Measurements from ENCODE around the gene CNIH3.
"Not testable (repeated sequence)": the region's sequence is repeated elsewhere in the genome, so short reads cannot be mapped to it uniquely, and the experiment has no call there.

The CNIH3 gene

DNA sequence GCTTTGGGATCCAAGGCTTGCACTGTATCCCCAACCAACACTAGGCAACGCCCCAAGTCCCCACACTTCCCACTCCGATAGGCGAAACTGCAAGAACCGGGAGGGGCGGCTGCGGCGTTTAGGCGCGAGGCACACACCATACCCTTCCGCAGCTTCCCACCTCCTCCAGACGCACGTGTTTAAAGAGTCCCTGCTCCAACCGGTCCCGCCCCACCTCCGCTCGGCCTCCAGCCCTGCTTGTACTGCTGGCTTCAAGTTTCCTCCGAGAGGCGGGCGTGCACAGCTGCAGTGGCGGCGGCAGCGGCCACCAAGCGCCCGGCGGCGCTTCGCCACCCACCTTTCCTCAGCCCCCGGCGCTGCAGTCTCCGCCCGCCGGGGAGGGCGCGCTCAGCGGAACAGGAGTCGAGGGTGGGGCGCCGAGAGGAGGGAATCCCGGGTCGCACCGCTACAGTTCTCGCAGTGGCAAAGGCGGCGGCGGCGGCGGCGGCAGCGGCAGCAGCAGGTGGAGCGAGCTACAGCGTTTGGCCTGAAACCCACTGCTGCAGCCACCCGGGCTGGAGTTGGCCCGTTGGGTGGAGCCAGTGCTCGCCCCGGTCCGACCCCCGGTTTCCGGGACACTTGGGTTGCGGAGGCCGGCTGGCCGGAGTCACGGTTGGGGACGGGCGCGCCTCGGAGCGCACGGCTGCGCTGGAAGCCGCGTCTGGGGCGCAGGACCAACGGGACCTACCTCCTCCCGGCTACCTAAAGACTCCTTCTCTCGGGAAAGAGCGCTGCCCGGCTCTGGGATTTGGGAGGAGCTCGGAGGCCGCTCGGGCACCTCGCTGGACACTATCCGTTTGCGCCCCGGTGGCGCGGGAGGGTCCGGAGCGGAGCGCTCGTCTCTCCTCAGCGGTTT is at the start of gene CNIH3:
CNIH3 (plus strand) TSS at position 457 of the 895 bp plus-strand sequence. CDS start 858 bp downstream, outside the sequence.
- Histone ChIP-seq H2AFZ (ENCODE audit: low read length, unreplicated experiment) (peak within 1 kb of the TSS; percentile 72), H3K4me1 (ENCODE audit: control insufficient read depth, insufficient read depth, low read length, unreplicated experiment) (no peaks in the 10 kb centered on the region), H3K79me2 (ENCODE audit: control insufficient read depth, insufficient read depth, low read length, unreplicated experiment) (no peaks in the 10 kb centered on the region), H3K27me3 (ENCODE audit: insufficient read depth, low read length) (peaks cover 51% of the 10 kb centered on the region), H3K36me3 (ENCODE audit: insufficient read depth, low read length) (no peaks in the 10 kb centered on the region), H3K27ac (ENCODE audit: low read depth, low read length) (no peak within 1 kb of the TSS), H3K4me3 (ENCODE audit: low read depth, low read length) (peak within 1 kb of the TSS; percentile 71)

DNA sequence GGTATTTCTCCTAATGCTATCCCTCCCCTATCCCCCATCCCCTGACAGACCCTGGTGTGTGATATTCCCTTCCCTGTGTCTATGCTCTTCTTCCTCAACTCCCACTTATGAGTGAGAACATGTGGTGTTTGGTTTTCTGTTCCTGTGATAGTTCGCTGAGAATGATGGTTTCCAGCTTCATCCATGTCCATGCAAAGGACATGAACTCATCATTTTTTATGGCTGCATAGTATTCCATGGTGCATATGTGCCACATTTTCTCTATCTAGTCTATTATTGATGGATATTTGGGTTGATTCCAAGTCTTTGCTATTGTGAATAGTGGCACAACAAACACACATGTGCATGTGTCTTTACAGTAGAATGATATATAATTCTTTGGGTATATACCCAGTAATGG is 49.6 kb upstream of the CNIH3 start:
- H2AFZ ChIP-seq (ENCODE audit: low read length, unreplicated experiment); H3K27ac ChIP-seq (ENCODE audit: low read depth, low read length); H3K27me3 ChIP-seq (ENCODE audit: insufficient read depth, low read length); H3K36me3 ChIP-seq (ENCODE audit: insufficient read depth, low read length); H3K4me3 ChIP-seq (ENCODE audit: low read depth, low read length); H3K79me2 ChIP-seq (ENCODE audit: control insufficient read depth, insufficient read depth, low read length, unreplicated experiment): not testable (repeated sequence)
- H3K4me1 ChIP-seq (ENCODE audit: control insufficient read depth, insufficient read depth, low read length, unreplicated experiment): peaks cover 37% of the 10 kb centered on the region

DNA sequence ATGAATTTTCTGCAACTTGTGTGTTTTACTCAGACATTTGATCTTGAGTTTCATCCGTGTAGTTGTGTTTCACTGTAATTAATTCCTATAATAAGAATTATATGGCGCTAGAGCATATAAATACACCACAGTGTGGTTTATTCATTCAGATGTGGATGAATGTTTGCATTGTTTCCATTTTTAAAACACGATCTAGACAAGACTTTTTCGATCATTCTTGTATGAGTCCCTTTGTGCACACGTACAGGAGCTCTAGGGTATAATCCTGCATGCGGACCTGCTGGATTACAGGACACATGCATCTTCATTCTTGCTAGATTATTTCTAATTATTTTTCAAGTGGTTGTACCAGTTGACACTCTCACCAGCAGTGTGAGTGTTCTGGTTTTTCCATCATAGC is 46.8 kb upstream of the CNIH3 start:
- no peaks in the 10 kb centered on the region for H3K27me3 ChIP-seq (ENCODE audit: insufficient read depth, low read length)
- no peaks in the 10 kb centered on the region for H3K36me3 ChIP-seq (ENCODE audit: insufficient read depth, low read length)
- H3K4me3 ChIP-seq (ENCODE audit: low read depth, low read length): no peak overlapping the region
- peaks cover 18% of the 10 kb centered on the region for H3K4me1 ChIP-seq (ENCODE audit: control insufficient read depth, insufficient read depth, low read length, unreplicated experiment)
- H3K79me2 ChIP-seq (ENCODE audit: control insufficient read depth, insufficient read depth, low read length, unreplicated experiment): no peaks in the 10 kb centered on the region
- H3K27ac ChIP-seq (ENCODE audit: low read depth, low read length): no peak overlapping the region
- no peak overlapping the region for H2AFZ ChIP-seq (ENCODE audit: low read length, unreplicated experiment)

DNA sequence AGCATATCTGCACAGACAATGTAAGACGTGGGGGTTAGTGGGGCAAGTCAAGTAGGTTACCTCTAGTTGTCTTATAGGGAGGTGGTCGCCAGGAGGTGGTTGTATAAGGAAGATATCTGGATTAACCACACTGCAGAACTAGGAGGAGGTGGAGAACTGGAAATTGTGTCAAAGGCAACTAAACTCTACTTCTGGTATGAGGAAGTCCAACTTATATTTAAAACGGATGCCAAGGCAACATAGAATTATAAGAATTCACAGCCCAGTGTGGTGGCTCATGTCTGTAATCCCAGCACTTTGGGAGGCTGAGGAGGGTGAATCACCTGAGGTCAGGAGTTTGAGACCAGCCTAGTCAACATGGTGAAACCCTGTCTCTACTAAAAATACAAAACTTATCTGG is 44.1 kb upstream of the CNIH3 start:
- not testable (repeated sequence) for H3K4me1 ChIP-seq (ENCODE audit: control insufficient read depth, insufficient read depth, low read length, unreplicated experiment); H3K27ac ChIP-seq (ENCODE audit: low read depth, low read length); H3K4me3 ChIP-seq (ENCODE audit: low read depth, low read length); H3K36me3 ChIP-seq (ENCODE audit: insufficient read depth, low read length); H2AFZ ChIP-seq (ENCODE audit: low read length, unreplicated experiment); H3K27me3 ChIP-seq (ENCODE audit: insufficient read depth, low read length); H3K79me2 ChIP-seq (ENCODE audit: control insufficient read depth, insufficient read depth, low read length, unreplicated experiment)

DNA sequence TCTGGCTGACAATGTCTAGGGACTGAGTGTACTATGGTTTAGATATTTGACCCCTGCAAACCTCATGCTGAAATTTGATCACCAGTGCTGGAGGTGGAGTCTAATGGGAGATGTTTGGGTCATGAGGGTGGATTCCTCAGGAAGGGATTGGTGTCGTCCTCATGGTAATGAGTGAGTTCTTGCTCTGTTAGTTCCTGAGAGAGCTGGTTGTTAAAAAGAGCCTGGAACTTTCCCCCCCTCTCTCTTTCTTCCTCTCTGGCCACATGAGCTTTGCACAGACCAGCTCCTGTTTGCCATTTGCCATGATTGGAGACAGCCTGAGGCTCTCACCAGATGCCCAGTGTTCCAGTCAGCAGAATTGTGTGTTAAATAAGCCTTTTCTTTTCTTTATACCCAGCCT is 36.6 kb upstream of the CNIH3 start:
- no peak overlapping the region for H3K4me3 ChIP-seq (ENCODE audit: low read depth, low read length)
- H2AFZ ChIP-seq (ENCODE audit: low read length, unreplicated experiment): no peak overlapping the region
- H3K4me1 ChIP-seq (ENCODE audit: control insufficient read depth, insufficient read depth, low read length, unreplicated experiment): no peaks in the 10 kb centered on the region

DNA sequence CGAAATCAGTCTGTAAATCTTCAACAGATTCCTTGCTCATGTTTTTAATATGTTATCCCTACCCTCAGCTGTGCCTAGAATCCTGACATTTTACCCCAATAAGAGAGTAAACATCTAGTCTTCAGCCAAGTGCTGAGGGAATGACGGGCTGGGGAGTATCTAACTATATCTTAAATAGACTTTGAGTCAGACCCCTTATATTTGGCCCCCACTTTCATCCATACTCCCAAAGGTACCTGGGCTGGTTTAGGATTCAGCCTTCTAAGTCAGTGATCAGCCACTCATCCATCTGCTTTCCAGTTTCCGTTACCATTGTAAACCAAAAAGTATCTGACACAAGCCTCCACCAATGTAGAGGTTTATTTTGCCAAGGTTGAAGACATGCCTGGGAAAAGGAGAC is 36.1 kb upstream of the CNIH3 start:
- Histone ChIP-seq H3K27ac (ENCODE audit: low read depth, low read length) (no peak overlapping the region), H2AFZ (ENCODE audit: low read length, unreplicated experiment) (no peak overlapping the region), H3K27me3 (ENCODE audit: insufficient read depth, low read length) (no peaks in the 10 kb centered on the region), H3K4me3 (ENCODE audit: low read depth, low read length) (no peak overlapping the region), H3K79me2 (ENCODE audit: control insufficient read depth, insufficient read depth, low read length, unreplicated experiment) (no peaks in the 10 kb centered on the region), H3K4me1 (ENCODE audit: control insufficient read depth, insufficient read depth, low read length, unreplicated experiment) (no peaks in the 10 kb centered on the region), H3K36me3 (ENCODE audit: insufficient read depth, low read length) (no peaks in the 10 kb centered on the region)

More for the DNA sequence above, 36.6 kb upstream of the CNIH3 start:
- Histone ChIP-seq H3K27me3 (ENCODE audit: insufficient read depth, low read length) (no peaks in the 10 kb centered on the region), H3K79me2 (ENCODE audit: control insufficient read depth, insufficient read depth, low read length, unreplicated experiment) (no peaks in the 10 kb centered on the region), H3K36me3 (ENCODE audit: insufficient read depth, low read length) (no peaks in the 10 kb centered on the region), H3K27ac (ENCODE audit: low read depth, low read length) (no peak overlapping the region)

DNA sequence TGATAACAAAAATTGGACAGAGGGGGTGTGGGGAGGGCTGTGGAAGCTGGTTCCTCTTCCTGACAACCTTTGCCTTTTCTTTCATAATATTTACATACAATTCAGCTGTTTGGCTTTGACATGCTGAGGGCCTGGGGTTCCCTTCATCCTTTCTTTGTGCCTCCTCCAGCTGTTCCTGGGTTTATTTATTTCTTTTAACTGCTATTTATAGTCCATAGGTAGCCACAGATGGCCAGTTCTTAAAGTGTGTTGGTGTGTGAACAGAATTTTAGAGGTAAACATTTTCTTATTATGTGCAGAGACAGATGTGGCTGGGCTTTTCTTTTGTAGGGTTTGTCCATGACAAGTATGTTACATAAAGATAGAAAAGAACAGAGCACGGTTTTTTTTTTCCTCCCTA is 34.1 kb upstream of the CNIH3 start:
- Histone ChIP-seq H3K4me3 (ENCODE audit: low read depth, low read length) (no peak overlapping the region), H2AFZ (ENCODE audit: low read length, unreplicated experiment) (no peak overlapping the region), H3K4me1 (ENCODE audit: control insufficient read depth, insufficient read depth, low read length, unreplicated experiment) (no peaks in the 10 kb centered on the region), H3K79me2 (ENCODE audit: control insufficient read depth, insufficient read depth, low read length, unreplicated experiment) (no peaks in the 10 kb centered on the region), H3K27me3 (ENCODE audit: insufficient read depth, low read length) (no peaks in the 10 kb centered on the region), H3K27ac (ENCODE audit: low read depth, low read length) (no peak overlapping the region), H3K36me3 (ENCODE audit: insufficient read depth, low read length) (no peaks in the 10 kb centered on the region)

DNA sequence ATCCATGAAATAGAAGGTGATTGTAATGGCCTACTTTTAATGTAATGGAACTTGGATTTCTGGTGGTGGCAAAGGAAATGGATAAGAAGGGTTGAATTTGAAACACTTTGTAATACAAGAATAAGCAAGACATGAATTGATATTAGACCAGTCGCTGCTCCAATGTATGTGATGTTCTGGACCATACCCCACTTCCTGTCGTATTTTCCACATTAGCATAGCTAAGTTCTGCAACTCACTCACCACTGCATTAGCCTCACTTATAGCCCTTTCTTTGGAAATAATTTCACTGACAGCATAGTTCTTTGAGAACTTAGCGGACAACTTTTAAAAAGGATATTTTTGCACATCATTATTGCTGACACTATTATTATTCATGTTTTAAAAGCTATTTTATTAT is 32.3 kb upstream of the CNIH3 start:
- Histone ChIP-seq H3K4me1 (ENCODE audit: control insufficient read depth, insufficient read depth, low read length, unreplicated experiment) (no peaks in the 10 kb centered on the region), H3K4me3 (ENCODE audit: low read depth, low read length) (no peak overlapping the region), H3K79me2 (ENCODE audit: control insufficient read depth, insufficient read depth, low read length, unreplicated experiment) (no peaks in the 10 kb centered on the region), H2AFZ (ENCODE audit: low read length, unreplicated experiment) (no peak overlapping the region), H3K27me3 (ENCODE audit: insufficient read depth, low read length) (no peaks in the 10 kb centered on the region), H3K27ac (ENCODE audit: low read depth, low read length) (no peak overlapping the region), H3K36me3 (ENCODE audit: insufficient read depth, low read length) (no peaks in the 10 kb centered on the region)

DNA sequence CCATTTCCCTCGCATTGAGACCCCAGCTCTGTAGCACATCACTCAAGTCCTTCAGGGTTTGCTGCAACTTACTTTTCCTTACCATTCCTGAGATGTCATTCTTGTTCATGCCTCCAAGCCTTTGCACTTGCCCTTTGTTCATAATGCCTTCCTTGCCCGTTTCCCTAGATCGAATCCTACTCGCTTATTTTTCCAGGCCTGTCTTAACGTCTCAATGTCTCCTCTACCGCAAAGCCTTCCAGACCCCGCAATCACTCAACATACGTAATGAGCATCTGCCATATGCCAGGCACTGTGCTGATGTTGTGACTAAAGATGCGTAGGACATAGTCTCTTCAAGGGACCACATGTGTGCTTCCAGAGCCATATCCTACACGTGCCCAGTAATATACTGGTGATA is 31.1 kb upstream of the CNIH3 start:
- Histone ChIP-seq H2AFZ (ENCODE audit: low read length, unreplicated experiment) (no peak overlapping the region), H3K27ac (ENCODE audit: low read depth, low read length) (no peak overlapping the region), H3K4me1 (ENCODE audit: control insufficient read depth, insufficient read depth, low read length, unreplicated experiment) (no peaks in the 10 kb centered on the region), H3K27me3 (ENCODE audit: insufficient read depth, low read length) (no peaks in the 10 kb centered on the region), H3K36me3 (ENCODE audit: insufficient read depth, low read length) (no peaks in the 10 kb centered on the region), H3K4me3 (ENCODE audit: low read depth, low read length) (no peak overlapping the region), H3K79me2 (ENCODE audit: control insufficient read depth, insufficient read depth, low read length, unreplicated experiment) (no peaks in the 10 kb centered on the region)

DNA sequence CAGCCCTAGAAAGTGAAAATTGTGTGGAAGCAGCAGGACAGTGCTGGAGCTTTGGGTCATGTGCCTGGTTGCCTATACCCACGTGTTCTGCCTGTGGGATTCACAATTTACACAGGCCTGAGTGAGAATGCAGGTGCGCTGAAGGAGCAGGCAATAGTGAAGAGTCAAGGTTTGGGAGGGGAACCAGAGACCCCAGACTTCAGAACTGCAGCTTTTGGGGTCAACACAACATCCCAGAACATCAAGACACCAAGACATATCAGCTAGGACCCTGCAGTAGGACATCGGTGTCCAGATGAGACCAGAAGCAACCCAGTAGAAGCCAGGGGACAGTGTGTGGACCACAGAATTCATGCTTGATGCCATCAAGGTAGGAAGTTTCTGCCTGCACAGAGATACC is 29.1 kb upstream of the CNIH3 start:
- H3K36me3 ChIP-seq (ENCODE audit: insufficient read depth, low read length): no peaks in the 10 kb centered on the region
- H3K4me1 ChIP-seq (ENCODE audit: control insufficient read depth, insufficient read depth, low read length, unreplicated experiment): no peaks in the 10 kb centered on the region
- no peak overlapping the region for H3K27ac ChIP-seq (ENCODE audit: low read depth, low read length)
- no peaks in the 10 kb centered on the region for H3K79me2 ChIP-seq (ENCODE audit: control insufficient read depth, insufficient read depth, low read length, unreplicated experiment)
- no peak overlapping the region for H3K4me3 ChIP-seq (ENCODE audit: low read depth, low read length)
- no peaks in the 10 kb centered on the region for H3K27me3 ChIP-seq (ENCODE audit: insufficient read depth, low read length)
- H2AFZ ChIP-seq (ENCODE audit: low read length, unreplicated experiment): no peak overlapping the region

DNA sequence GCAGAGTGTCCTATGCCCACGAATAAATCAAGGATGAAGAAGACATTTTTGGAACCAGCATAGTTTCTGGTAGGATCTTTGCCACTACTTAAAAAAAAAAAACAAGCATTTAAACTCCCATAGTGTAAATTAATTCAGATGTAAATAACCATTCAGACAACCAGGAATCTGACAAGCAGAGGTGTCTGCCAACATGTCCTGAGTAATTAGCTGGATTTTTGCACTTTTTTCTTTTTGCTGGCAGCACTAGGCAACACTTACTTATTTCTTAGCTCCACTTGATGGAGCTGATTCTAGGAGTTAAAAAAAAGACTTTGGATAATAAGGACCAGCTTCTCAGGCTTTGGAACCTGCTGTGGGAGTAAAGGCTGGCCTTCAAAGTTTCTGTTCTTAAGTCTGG is 27.6 kb upstream of the CNIH3 start:
- H3K27me3 ChIP-seq (ENCODE audit: insufficient read depth, low read length): no peaks in the 10 kb centered on the region
- no peaks in the 10 kb centered on the region for H3K79me2 ChIP-seq (ENCODE audit: control insufficient read depth, insufficient read depth, low read length, unreplicated experiment)
- H3K36me3 ChIP-seq (ENCODE audit: insufficient read depth, low read length): no peaks in the 10 kb centered on the region
- H3K27ac ChIP-seq (ENCODE audit: low read depth, low read length): no peak overlapping the region
- peaks cover 4% of the 10 kb centered on the region for H3K4me1 ChIP-seq (ENCODE audit: control insufficient read depth, insufficient read depth, low read length, unreplicated experiment)
- no peak overlapping the region for H2AFZ ChIP-seq (ENCODE audit: low read length, unreplicated experiment)
- H3K4me3 ChIP-seq (ENCODE audit: low read depth, low read length): no peak overlapping the region
